Measurements from ENCODE around the gene HCRT.

GRCh38 chr17:42163696-42164407 is 21.4 kb downstream of the HCRT start:
- TF ChIP-seq CTCF (IDR thresholded peaks at IDR 0.05; ENCODE audit: insufficient read depth, low read depth, low read length): no peak
- no peak for TF ChIP-seq EZH2 (IDR thresholded peaks at IDR 0.05; ENCODE audit: insufficient read depth, low read length)
